MM.1S (cell line): ENCODE results near the gene LYL1.

Experiments
- CTCF ChIP-seq: fragments of 300-600 bp; sonication (generic); IDR thresholded peaks from 2 replicates; pipeline ENCODE4 v1.5.1; 2016; ENCODE audit warnings: antibody characterized with exemption, low read length, mixed read lengths
- EZH2 ChIP-seq: fragments of 300-600 bp; sonication (generic); optimal IDR thresholded peaks from 2 replicates; pipeline ENCODE3; 2017; ENCODE audit warnings: low read depth, mild to moderate bottlenecking, antibody characterized with exemption, low read length, mixed read lengths
- EZH2phosphoT487 ChIP-seq: fragments of 300-600 bp; sonication (generic); IDR thresholded peaks from 2 replicates; pipeline ENCODE4 v1.6.1; 2018; ENCODE audit warnings: antibody characterized with exemption, low read length

DNA sequence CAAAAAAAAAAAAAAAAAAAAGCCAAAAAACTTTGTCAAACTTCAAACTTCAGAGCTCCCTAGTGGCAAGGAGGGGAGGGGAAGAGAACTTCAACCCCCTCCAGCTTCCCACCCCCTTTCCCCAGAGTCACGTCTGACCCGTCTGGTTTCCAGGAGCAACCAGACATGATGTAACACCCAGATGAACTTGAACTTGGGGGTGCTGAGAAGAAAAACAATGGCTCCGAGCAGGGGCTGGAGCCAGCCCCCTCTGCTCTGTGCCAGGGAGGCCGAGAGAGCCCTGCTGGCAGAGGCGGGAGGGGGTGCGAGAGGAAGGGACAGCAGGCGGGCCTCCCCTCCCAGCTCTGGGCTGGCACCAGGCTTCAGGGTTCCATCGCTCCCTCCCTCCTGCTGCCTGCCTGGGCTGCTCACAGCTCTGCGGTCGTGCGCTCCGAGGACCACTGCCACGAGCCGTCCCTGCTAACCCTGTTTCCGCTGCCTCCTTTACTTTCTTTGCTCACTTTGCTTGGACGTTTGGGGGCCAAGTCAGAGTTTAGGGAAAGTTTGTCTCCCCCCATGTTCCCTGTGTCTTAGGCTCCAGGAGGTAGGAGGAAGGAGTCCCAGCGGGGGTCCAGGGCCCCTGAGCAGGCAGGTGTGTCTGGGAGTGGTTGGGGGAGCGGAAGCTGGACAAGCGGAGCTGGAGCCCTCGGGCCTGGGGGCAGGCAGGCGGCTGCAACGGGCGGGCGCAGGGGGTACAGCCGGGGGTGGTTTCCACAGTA is 11.1 kb downstream of the LYL1 start:
- TF ChIP-seq EZH2 = no peak
- no peak for TF ChIP-seq CTCF
- TF ChIP-seq EZH2phosphoT487 = no peak
